Ascending aorta (tissue), 2 donors: ENCODE data around the gene RELCH. TPM values are rescaled to one million over a fixed set of nuclear protein-coding genes. Genes with fewer than 3 reads are reported as not detected.

Experiments used
- DNase-seq, 2 donors: peaks; one replicate each; pipeline ENCODE4 v3.0.0-alpha.2; 2019; ENCODE audit warnings: low spot score in 2 of 2
- H3K27ac ChIP-seq, 2 donors: fragments of 200-600 bp; sonication (generic); one replicate each; pipeline ENCODE4 v1.5.1; 2016 to 2017; ENCODE audit warnings: mild to moderate bottlenecking in 1 of 2
- H3K27me3 ChIP-seq: fragments of 200-600 bp; sonication (generic); one replicate; pipeline ENCODE4 v1.5.1; 2017
- H3K36me3 ChIP-seq, 2 donors: fragments of 200-600 bp; sonication (generic); one replicate each; pipeline ENCODE4 v1.5.1; 2016
- H3K4me1 ChIP-seq, 2 donors: fragments of 200-600 bp; sonication (generic); one replicate each; pipeline ENCODE4 v1.5.1; 2016 to 2017; ENCODE audit warnings: mild to moderate bottlenecking in 1 of 2
- H3K4me3 ChIP-seq, 2 donors: fragments of 200-600 bp; sonication (generic); one replicate each; pipeline ENCODE4 v1.5.1; 2016 to 2017; ENCODE audit warnings: mild to moderate bottlenecking in 1 of 2
- H3K9me3 ChIP-seq, 2 donors: fragments of 200-600 bp; sonication (generic); one replicate each; pipeline ENCODE4 v1.5.1; 2016
- CTCF ChIP-seq, 3 experiments: fragments of 200-600 bp in 2 of 3; fragments of 450-650 bp in 1 of 3; sonication (generic) in 2 of 3; IDR thresholded peaks; one replicate each; pipeline ENCODE4 v1.5.1; 2016 to 2019; ENCODE audit warnings: antibody characterized with exemption in 3 of 3, mild to moderate bottlenecking in 1 of 3, moderate library complexity in 1 of 3
- intact Hi-C: fragments of 100-400 bp; cut with DNase I; formaldehyde crosslinking; loops from one replicate; pipeline ENCODE4 v1.15.1; 2023
- total RNA-seq: library from RNA; depleted of rRNA; stranded (reverse); fragments of >200 nt; gene quantifications from one replicate; pipeline ENCODE4 v1.1.0, GENCODE V29; 2016

Gene RELCH
- total RNA-seq, 1 donor from 2014 or later, result 26.4 TPM

- intact Hi-C loops, result no loop called here
- TF ChIP-seq CTCF (IDR thresholded peaks at IDR 0.05), result no peak
- Histone ChIP-seq H3K36me3 (peaks cover 8 to 35% of the 10 kb centered on the region in 2 donors), H3K27me3 (no peaks in the 10 kb centered on the region), H3K27ac (no peak overlapping the region), H3K4me3 (no peak overlapping the region), H3K9me3 (no peaks in the 10 kb centered on the region), H3K4me1 (peaks cover 0 to 4% of the 10 kb centered on the region in 2 donors)
- no peak for DNase-seq
These were observed 101.0 kb downstream of the RELCH start for GRCh38 chr18:62287781-62288664.

- no peak for TF ChIP-seq CTCF (IDR thresholded peaks at IDR 0.05)
- Histone ChIP-seq H3K4me1 (peaks cover 0 to 4% of the 10 kb centered on the region in 2 donors), H3K4me3 (no peak overlapping the region), H3K27me3 (no peaks in the 10 kb centered on the region), H3K36me3 (peaks cover 8 to 41% of the 10 kb centered on the region in 2 donors), H3K27ac (no peak overlapping the region), H3K9me3 (no peaks in the 10 kb centered on the region)
- no peak for DNase-seq
- intact Hi-C loops, result no loop called here
These were observed 101.6 kb downstream of the RELCH start for GRCh38 chr18:62288665-62289008.

GRCh38 chr18:62289047-62289446, 102.0 kb downstream of the RELCH start:
- no peak for TF ChIP-seq CTCF (IDR thresholded peaks at IDR 0.05)
- DNase-seq, result no peak
- Histone ChIP-seq H3K27me3 (no peaks in the 10 kb centered on the region), H3K4me3 (no peak overlapping the region), H3K9me3 (no peaks in the 10 kb centered on the region), H3K36me3 (peaks cover 8 to 45% of the 10 kb centered on the region in 2 donors), H3K27ac (no peak overlapping the region), H3K4me1 (peaks cover 0 to 4% of the 10 kb centered on the region in 2 donors)
- intact Hi-C loops, result no loop called here

- no peak for TF ChIP-seq CTCF (IDR thresholded peaks at IDR 0.05)
- H3K4me1 ChIP-seq, result no peaks in the 10 kb centered on the region
- intact Hi-C loops, result no loop called here
- DNase-seq, result no peak
- H3K27me3 ChIP-seq, result no peaks in the 10 kb centered on the region
- H3K36me3 ChIP-seq, result peaks cover 8 to 43% of the 10 kb centered on the region in 2 donors
- H3K27ac ChIP-seq, result no peak overlapping the region
- no peaks in the 10 kb centered on the region for H3K9me3 ChIP-seq
- no peak overlapping the region for H3K4me3 ChIP-seq
These were observed 107.0 kb downstream of the RELCH start for GRCh38 chr18:62294073-62294472.

- intact Hi-C loops, result no loop called here
- H3K9me3 ChIP-seq, result no peaks in the 10 kb centered on the region
- H3K36me3 ChIP-seq, result peaks cover 20 to 54% of the 10 kb centered on the region in 2 donors
- H3K4me3 ChIP-seq, result no peak overlapping the region
- no peaks in the 10 kb centered on the region for H3K4me1 ChIP-seq
- no peaks in the 10 kb centered on the region for H3K27me3 ChIP-seq
- no peak for DNase-seq
- no peak overlapping the region for H3K27ac ChIP-seq
- TF ChIP-seq CTCF (IDR thresholded peaks at IDR 0.05), result no peak
These were observed 113.4 kb downstream of the RELCH start for GRCh38 chr18:62300359-62300963.
